NT2/D1 (cell line): ENCODE results near the gene OOSP3.

Experiments used
- DNase-seq: peaks from one replicate; pipeline ENCODE4 v3.0.0-alpha.2; 2011; ENCODE audit warnings: low read depth, low spot score
- H3K27me3 ChIP-seq: 2 replicates; pipeline ENCODE4 v1.6.0; 2011; ENCODE audit warnings: mild to moderate bottlenecking; ENCODE audit not compliant: insufficient read length, insufficient read depth
- H3K36me3 ChIP-seq: 2 replicates; pipeline ENCODE4 v1.6.1; 2011; ENCODE audit warnings: mild to moderate bottlenecking, low read length, mixed read lengths; ENCODE audit not compliant: insufficient read depth, insufficient read length
- H3K4me1 ChIP-seq: 2 replicates; pipeline ENCODE4 v1.5.1; 2011; ENCODE audit not compliant: insufficient read depth, insufficient read length
- H3K4me3 ChIP-seq: 2 replicates; pipeline ENCODE4 v1.5.1; 2011; ENCODE audit warnings: low read depth; ENCODE audit not compliant: insufficient read length
- H3K9ac ChIP-seq: 2 replicates; pipeline ENCODE4 v1.6.0; 2011; ENCODE audit warnings: low read depth; ENCODE audit not compliant: insufficient read length
- H3K9me3 ChIP-seq: 2 replicates; pipeline ENCODE4 v1.5.1; 2011; ENCODE audit warnings: mild to moderate bottlenecking, low read length; ENCODE audit not compliant: insufficient read depth
- SUZ12 ChIP-seq: IDR thresholded peaks from 2 replicates; pipeline ENCODE4 v1.6.1; 2011; ENCODE audit not compliant: insufficient read length, insufficient read depth; ENCODE audit errors: extremely low read depth
- YY1 ChIP-seq: IDR thresholded peaks from 2 replicates; pipeline ENCODE4 v1.6.1; 2011; ENCODE audit not compliant: insufficient read length, insufficient read depth
- ZNF274 ChIP-seq: IDR thresholded peaks from 2 replicates; pipeline ENCODE4 v1.6.1; 2011; ENCODE audit warnings: mild to moderate bottlenecking, low read depth, low read length

OOSP3 gene

DNA sequence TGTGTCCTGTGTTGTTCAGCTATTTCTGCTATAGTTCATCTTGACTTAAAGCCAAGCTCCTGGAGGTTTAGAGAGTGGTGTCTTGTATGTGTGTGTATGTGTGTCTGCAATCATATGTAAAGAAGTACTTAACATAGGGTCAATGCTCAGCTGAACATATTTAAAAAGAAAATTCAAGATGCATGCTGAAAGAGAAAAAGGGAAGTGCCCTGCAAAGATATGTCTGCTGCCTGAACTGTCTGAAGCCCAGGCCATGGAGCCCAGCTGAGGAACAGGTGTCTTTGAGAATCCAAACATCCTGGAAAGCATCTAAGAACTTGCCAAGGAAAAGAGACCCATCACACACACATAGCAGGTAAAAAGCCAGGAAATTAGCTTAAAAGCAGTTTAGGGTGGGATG is 18.9 kb upstream of the OOSP3 start:
- H3K9me3 ChIP-seq = no peaks in the 10 kb centered on the region
- H3K9ac ChIP-seq = no peak overlapping the region
- H3K27me3 ChIP-seq = no peaks in the 10 kb centered on the region
- H3K4me1 ChIP-seq = no peaks in the 10 kb centered on the region
- no peak for DNase-seq
- H3K4me3 ChIP-seq = no peak overlapping the region
- no peaks in the 10 kb centered on the region for H3K36me3 ChIP-seq
- no peak for TF ChIP-seq ZNF274
- no peak for TF ChIP-seq YY1
- TF ChIP-seq SUZ12 = no peak

GRCh38 chr11:59862252-59862651 is 16.3 kb upstream of the OOSP3 start:
- H3K36me3 ChIP-seq = no peaks in the 10 kb centered on the region
- no peak overlapping the region for H3K9ac ChIP-seq
- TF ChIP-seq ZNF274 (no peak), YY1 (no peak), SUZ12 (no peak)
- no peaks in the 10 kb centered on the region for H3K9me3 ChIP-seq
- DNase-seq = no peak
- no peaks in the 10 kb centered on the region for H3K4me1 ChIP-seq
- no peak overlapping the region for H3K4me3 ChIP-seq
- no peaks in the 10 kb centered on the region for H3K27me3 ChIP-seq

DNA sequence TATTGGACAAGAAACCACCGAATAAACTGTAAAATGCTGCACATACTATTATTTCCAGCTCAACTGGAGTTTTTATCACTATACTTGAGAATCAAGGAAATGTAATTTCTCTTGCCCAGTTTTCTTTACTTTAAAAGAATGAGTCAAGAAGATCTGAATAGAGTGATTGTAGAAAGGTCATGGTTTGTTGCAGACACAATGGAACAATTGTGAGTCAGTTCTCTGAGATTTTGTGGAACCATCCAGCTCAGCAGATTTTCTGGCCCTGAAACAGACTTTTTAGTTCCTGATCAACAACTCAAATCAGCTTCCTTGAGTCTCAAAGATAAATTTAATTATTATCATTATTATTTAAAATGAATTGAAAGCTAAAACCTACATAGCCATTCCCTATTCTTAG is 13.6 kb upstream of the OOSP3 start:
- H3K36me3 ChIP-seq = no peaks in the 10 kb centered on the region
- DNase-seq = no peak
- no peak overlapping the region for H3K9ac ChIP-seq
- no peak overlapping the region for H3K4me3 ChIP-seq
- no peaks in the 10 kb centered on the region for H3K4me1 ChIP-seq
- H3K9me3 ChIP-seq = no peaks in the 10 kb centered on the region
- no peak for TF ChIP-seq SUZ12
- H3K27me3 ChIP-seq = no peaks in the 10 kb centered on the region

- TF ChIP-seq YY1 (no peak), ZNF274 (no peak), SUZ12 (no peak)
- DNase-seq = no peak
- Histone ChIP-seq H3K9me3 (no peaks in the 10 kb centered on the region), H3K4me3 (no peak within 1 kb of the TSS), H3K4me1 (no peaks in the 10 kb centered on the region), H3K9ac (no peak within 1 kb of the TSS), H3K36me3 (no peaks in the 10 kb centered on the region), H3K27me3 (no peaks in the 10 kb centered on the region)
Observed at GRCh38 chr11:59866397-59866796, 12.2 kb upstream of the OOSP3 start, which contains the start of gene TCN1. Gene TCN1, minus strand, starts transcription at chr11:59866487. Its CDS starts 17 bp downstream, at chr11:59866470.

DNA sequence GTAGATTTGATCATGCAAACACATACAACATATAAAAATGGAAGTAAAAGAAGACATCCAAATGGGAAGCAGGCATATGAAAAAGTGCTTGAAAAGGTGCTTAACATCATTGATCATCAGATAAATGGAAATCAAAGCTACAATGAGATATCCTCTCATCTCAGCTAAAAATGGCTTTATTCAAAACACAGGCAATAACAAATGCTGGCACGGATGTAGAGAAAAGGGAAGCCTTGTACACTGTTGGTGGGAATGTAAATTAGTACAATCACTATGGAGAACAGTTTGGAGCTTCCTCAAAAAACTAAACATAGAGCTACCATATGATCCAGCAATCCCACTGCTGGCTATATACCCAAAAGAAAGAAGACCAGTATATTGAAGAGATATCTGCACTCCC is 11.7 kb upstream of the OOSP3 start:
- TF ChIP-seq YY1 (no peak), SUZ12 (no peak), ZNF274 (no peak)
- Histone ChIP-seq H3K4me3 (no peak overlapping the region), H3K4me1 (no peaks in the 10 kb centered on the region), H3K9ac (no peak overlapping the region), H3K36me3 (no peaks in the 10 kb centered on the region), H3K27me3 (no peaks in the 10 kb centered on the region), H3K9me3 (no peaks in the 10 kb centered on the region)
- no peak for DNase-seq

- Histone ChIP-seq H3K4me1 (no peaks in the 10 kb centered on the region), H3K27me3 (no peaks in the 10 kb centered on the region), H3K4me3 (no peak overlapping the region), H3K9ac (no peak overlapping the region), H3K36me3 (no peaks in the 10 kb centered on the region), H3K9me3 (no peaks in the 10 kb centered on the region)
- DNase-seq = no peak
- TF ChIP-seq SUZ12 (no peak), YY1 (no peak), ZNF274 (no peak)
Observed at GRCh38 chr11:59867946-59868345, 10.6 kb upstream of the OOSP3 start.

- H3K36me3 ChIP-seq = no peaks in the 10 kb centered on the region
- no peaks in the 10 kb centered on the region for H3K9me3 ChIP-seq
- no peaks in the 10 kb centered on the region for H3K27me3 ChIP-seq
- DNase-seq = no peak
- H3K9ac ChIP-seq = no peak overlapping the region
- H3K4me3 ChIP-seq = no peak overlapping the region
- no peaks in the 10 kb centered on the region for H3K4me1 ChIP-seq
- TF ChIP-seq SUZ12 (no peak), ZNF274 (no peak), YY1 (no peak)
Observed at GRCh38 chr11:59872076-59872475, 6.5 kb upstream of the OOSP3 start.

DNA sequence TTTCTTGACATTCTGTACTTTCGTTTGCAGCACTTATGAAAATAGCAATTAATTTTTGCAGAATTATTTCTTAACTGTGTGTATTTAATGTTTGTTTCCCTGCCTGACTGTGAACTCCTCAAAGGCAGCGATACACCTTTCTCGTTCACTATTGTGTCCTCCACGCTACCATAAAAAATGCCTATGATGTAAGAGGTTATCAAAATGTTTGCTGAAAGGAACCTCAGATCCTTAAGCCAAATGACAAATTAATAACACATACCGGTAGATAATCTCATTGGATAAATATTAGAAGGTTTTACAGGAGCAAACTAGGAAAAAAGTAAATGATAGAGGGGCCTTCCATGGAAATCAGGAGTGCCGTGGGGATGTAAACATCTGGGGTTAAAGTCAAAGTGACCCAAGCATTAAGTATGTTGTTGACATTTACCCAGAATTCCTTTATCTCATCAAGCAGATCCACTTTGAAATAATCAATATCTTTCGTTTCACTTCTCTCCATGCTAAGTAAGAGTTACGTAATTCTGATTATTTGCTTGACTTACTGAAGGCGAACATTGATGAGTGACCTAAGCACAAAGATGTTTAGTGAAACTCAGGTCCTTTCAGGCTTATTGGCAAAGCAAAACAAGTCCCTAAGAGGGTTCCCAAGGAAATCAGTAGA is 2.6 kb upstream of the OOSP3 start:
- Histone ChIP-seq H3K4me1 (no peaks in the 10 kb centered on the region), H3K9me3 (no peaks in the 10 kb centered on the region), H3K9ac (no peak overlapping the region), H3K27me3 (no peaks in the 10 kb centered on the region), H3K4me3 (no peak overlapping the region), H3K36me3 (no peaks in the 10 kb centered on the region)
- DNase-seq = no peak
- no peak for TF ChIP-seq YY1
- TF ChIP-seq SUZ12 = no peak
